T-cell (primary cell): ENCODE measurements around the gene GAS1. TPM values are rescaled to one million over a fixed set of nuclear protein-coding genes. Genes with fewer than 3 reads are reported as not detected.

ENCODE experiments used
- ATAC-seq, 4 experiments: fragments of 200-7000 bp in 3 of 4; fragments of 150-1000 bp in 1 of 4; cut with Tn5 transposase; replicated peaks in 1 of 4; 1 replicate in 3 of 4; 2 replicates in 1 of 4; pipeline ENCODE4 v1.10.0; 2021; ENCODE audit warnings: moderate library complexity in 3 of 4, mild to moderate bottlenecking in 2 of 4, moderate number of reproducible peaks in 1 of 4
- CTCF ChIA-PET, 2 donors: fragments of 300-600 bp; sonication (Branson Sonifier 250); formaldehyde crosslinking; loops; one replicate each; lab custom pipeline; 2022; ENCODE audit warnings: antibody characterized with exemption in 2 of 2; lab: Charles Lee
- POLR2A ChIA-PET, 2 donors: fragments of 300-600 bp; sonication (Branson Sonifier 250); formaldehyde crosslinking; loops; one replicate each; lab custom pipeline; 2022; ENCODE audit warnings: antibody characterized with exemption in 2 of 2; lab: Charles Lee
- DNase-seq, 35 experiments: peaks; one replicate each; pipeline versions ENCODE4 v3.0.0 to v3.0.0-alpha.2; 2013 to 2023
- H3K27ac ChIP-seq: one replicate; pipeline ENCODE4 v1.5.1; 2013; ENCODE audit warnings: low read length
- H3K27me3 ChIP-seq, 2 experiments: replicated peaks in 1 of 2; 1 replicate in 1 of 2; 2 replicates in 1 of 2; pipeline versions ENCODE4 v1.6.1 to v1.7.0; 2013; ENCODE audit warnings: low read length in 1 of 2, mixed read lengths in 1 of 2; ENCODE audit not compliant: control insufficient read depth in 2 of 2, insufficient read depth in 2 of 2; ENCODE audit errors: extremely low read depth in 1 of 2
- H3K36me3 ChIP-seq, 2 donors: 1 replicate in 1 of 2; 2 replicates in 1 of 2; pipeline versions ENCODE4 v1.6.1 to v1.7.0; 2013; ENCODE audit warnings: low read length in 1 of 2; ENCODE audit not compliant: control insufficient read depth in 2 of 2, insufficient read depth in 1 of 2; ENCODE audit errors: extremely low read depth in 1 of 2
- H3K4me1 ChIP-seq, 2 experiments: 1 replicate in 1 of 2; 2 replicates in 1 of 2; pipeline versions ENCODE4 v1.6.1 to v1.7.0; 2013; ENCODE audit warnings: low read length in 2 of 2, mixed read lengths in 1 of 2; ENCODE audit not compliant: insufficient read depth in 2 of 2, control insufficient read depth in 1 of 2; ENCODE audit errors: extremely low read depth in 1 of 2
- H3K4me3 ChIP-seq, 2 donors: 1 replicate in 1 of 2; 2 replicates in 1 of 2; pipeline versions ENCODE4 v1.5.1 to v1.7.0; 2013; ENCODE audit warnings: mild to moderate bottlenecking in 2 of 2, low read length in 1 of 2, moderate library complexity in 1 of 2; ENCODE audit not compliant: control insufficient read depth in 1 of 2; ENCODE audit errors: extremely low read depth in 1 of 2
- H3K9me3 ChIP-seq: 2 replicates; pipeline ENCODE4 v1.7.0; 2013
- H3K27ac Mint-ChIP-seq, 2 donors: one replicate each; pipeline ENCODE4 v1.8.0; 2020 to 2021; ENCODE audit warnings: mild to moderate bottlenecking in 2 of 2, mixed read lengths in 2 of 2
- H3K27me3 Mint-ChIP-seq, 2 donors: one replicate each; pipeline ENCODE4 v1.8.0; 2021 to 2022; ENCODE audit warnings: mixed read lengths in 2 of 2
- H3K36me3 Mint-ChIP-seq: one replicate; pipeline ENCODE4 v1.8.0; 2021; ENCODE audit warnings: mixed read lengths
- H3K4me1 Mint-ChIP-seq, 3 donors: one replicate each; pipeline ENCODE4 v1.8.0; 2020 to 2022; ENCODE audit warnings: mixed read lengths in 3 of 3, mild to moderate bottlenecking in 1 of 3
- H3K4me3 Mint-ChIP-seq, 3 donors: one replicate each; pipeline ENCODE4 v1.8.0; 2020 to 2022; ENCODE audit warnings: mild to moderate bottlenecking in 3 of 3, mixed read lengths in 3 of 3, moderate library complexity in 3 of 3
- H3K9me3 Mint-ChIP-seq, 3 donors: one replicate each; pipeline ENCODE4 v1.8.0; 2020 to 2022; ENCODE audit warnings: mixed read lengths in 3 of 3
- WGBS: methylation state at CpG from one replicate; pipeline ENCODE4 v1.1.5; 2013; ENCODE audit warnings: missing lambda C conversion rate; ENCODE audit not compliant: insufficient coverage; 5-methylcytosine and 5-hydroxymethylcytosine counted together
- total RNA-seq, 35 experiments: library from RNA in 6 of 35; stranded (reverse) in 6 of 35; fragments of 120-200 nt in 1 of 35; gene quantifications; one replicate each; pipeline versions ENCODE4 v1.2.1 to v1.2.4 and lab custom pipeline; 2013 to 2026

GAS1 gene
- total RNA-seq, 5 donors from 2014 or later (not counting 1 experiment from before 2014, with no cell fraction given): 0.32 to 0.82 (median 0.75) TPM; not detected in 1

- DNase-seq (no peak), ATAC-seq (no peak)
- Histone ChIP-seq H3K4me3 (no peak overlapping the region), H3K4me1 (no peaks in the 10 kb centered on the region), H3K27me3 (peaks cover 6 to 24% of the 10 kb centered on the region in 2 experiments), H3K9me3 (no peaks in the 10 kb centered on the region), H3K27ac (no peak overlapping the region), H3K36me3 (no peaks in the 10 kb centered on the region)
- ChIA-PET POLR2A (interaction anchor here in 1 of 2 donors (0.6 kb wide), 1 partner anchor 380 kb away, joined by 3 read pairs; no protein-coding TSS in a partner anchor), CTCF (no interaction called here)
- Mint-ChIP-seq H3K4me1 (no peaks in the 10 kb centered on the region), H3K27ac (no peak overlapping the region), H3K36me3 (no peaks in the 10 kb centered on the region), H3K4me3 (no peak overlapping the region), H3K27me3 (peaks cover 46 to 54% of the 10 kb centered on the region in 2 donors), H3K9me3 (no peaks in the 10 kb centered on the region)
- 57% methylated on average over 1 of the region's 5 CpGs for WGBS
These were observed 23.1 kb downstream of the GAS1 start for GRCh38 chr9:86924206-86924605.

- no peaks in the 10 kb centered on the region for H3K4me1 ChIP-seq
- H3K27ac ChIP-seq: no peak overlapping the region
- WGBS: 63% methylated on average over 3 of the region's 15 CpGs
- CTCF ChIA-PET: no interaction called here
- DNase-seq: no peak
- no peak overlapping the region for H3K4me3 Mint-ChIP-seq
- no peaks in the 10 kb centered on the region for H3K36me3 Mint-ChIP-seq
- POLR2A ChIA-PET: no interaction called here
- H3K27ac Mint-ChIP-seq: no peak overlapping the region
- H3K4me3 ChIP-seq: no peak overlapping the region
- no peaks in the 10 kb centered on the region for H3K4me1 Mint-ChIP-seq
- H3K27me3 ChIP-seq: peaks cover 6 to 14% of the 10 kb centered on the region in 2 experiments
- H3K9me3 ChIP-seq: no peaks in the 10 kb centered on the region
- peaks cover 33 to 38% of the 10 kb centered on the region in 2 donors for H3K27me3 Mint-ChIP-seq
- peaks cover 0 to 4% (median 4%) of the 10 kb centered on the region in 3 donors for H3K9me3 Mint-ChIP-seq
- no peaks in the 10 kb centered on the region for H3K36me3 ChIP-seq
- ATAC-seq: no peak
These were observed 26.0 kb downstream of the GAS1 start for GRCh38 chr9:86921151-86921923.

GRCh38 chr9:86918556-86918955, 28.8 kb downstream of the GAS1 start:
- DNase-seq (no peak), ATAC-seq (no peak)
- Mint-ChIP-seq H3K4me1 (no peaks in the 10 kb centered on the region), H3K4me3 (no peak overlapping the region), H3K27ac (no peak overlapping the region), H3K27me3 (peaks cover 18 to 31% of the 10 kb centered on the region in 2 donors), H3K9me3 (peaks cover 0 to 4% (median 4%) of the 10 kb centered on the region in 3 donors), H3K36me3 (no peaks in the 10 kb centered on the region)
- no peaks in the 10 kb centered on the region for H3K9me3 ChIP-seq
- ChIA-PET POLR2A (no interaction called here), CTCF (no interaction called here)
- H3K36me3 ChIP-seq: no peaks in the 10 kb centered on the region
- WGBS: 75% methylated on average over 1 of the region's 3 CpGs
- H3K4me3 ChIP-seq: no peak overlapping the region
- no peaks in the 10 kb centered on the region for H3K4me1 ChIP-seq
- no peak overlapping the region for H3K27ac ChIP-seq
- H3K27me3 ChIP-seq: peaks cover 2 to 5% of the 10 kb centered on the region in 2 experiments

GRCh38 chr9:86912210-86912609, 35.1 kb downstream of the GAS1 start:
- CTCF ChIA-PET: no interaction called here
- POLR2A ChIA-PET: no interaction called here

GRCh38 chr9:86909388-86909787, 37.9 kb downstream of the GAS1 start:
- DNase-seq: no peak
- no CpG with 5 or more reads among the region's 2 CpGs for WGBS
- ChIA-PET POLR2A (no interaction called here), CTCF (no interaction called here)
- H3K9me3 Mint-ChIP-seq: peaks cover 0 to 19% (median 0%) of the 10 kb centered on the region in 3 donors
- Histone ChIP-seq H3K36me3 (no peaks in the 10 kb centered on the region), H3K27ac (no peak overlapping the region), H3K27me3 (peaks cover 0 to 5% of the 10 kb centered on the region in 2 experiments), H3K9me3 (peaks cover 4% of the 10 kb centered on the region), H3K4me1 (no peaks in the 10 kb centered on the region), H3K4me3 (no peak overlapping the region)
- H3K27me3 Mint-ChIP-seq: peaks cover 29 to 52% of the 10 kb centered on the region in 2 donors
- ATAC-seq: no peak
- no peaks in the 10 kb centered on the region for H3K4me1 Mint-ChIP-seq
- H3K27ac Mint-ChIP-seq: no peak overlapping the region
- H3K4me3 Mint-ChIP-seq: no peak overlapping the region
- H3K36me3 Mint-ChIP-seq: no peaks in the 10 kb centered on the region

More at GRCh38 chr9:86912210-86912609, 35.1 kb downstream of the GAS1 start:
- Mint-ChIP-seq H3K4me3 (no peak overlapping the region), H3K27me3 (peaks cover 24 to 39% of the 10 kb centered on the region in 2 donors), H3K36me3 (no peaks in the 10 kb centered on the region), H3K4me1 (no peaks in the 10 kb centered on the region), H3K27ac (no peak overlapping the region), H3K9me3 (peaks cover 0 to 14% (median 1%) of the 10 kb centered on the region in 3 donors)
- DNase-seq (no peak), ATAC-seq (no peak)
- no CpG with 5 or more reads among the region's 3 CpGs for WGBS
- H3K27me3 ChIP-seq: peaks cover 2% of the 10 kb centered on the region in 2 experiments
- H3K4me3 ChIP-seq: no peak overlapping the region
- peaks cover 4% of the 10 kb centered on the region for H3K9me3 ChIP-seq
- H3K27ac ChIP-seq: no peak overlapping the region
- no peaks in the 10 kb centered on the region for H3K4me1 ChIP-seq
- H3K36me3 ChIP-seq: no peaks in the 10 kb centered on the region

- H3K4me1 ChIP-seq: no peaks in the 10 kb centered on the region
- Mint-ChIP-seq H3K4me3 (no peak overlapping the region), H3K27ac (no peak overlapping the region), H3K9me3 (peaks cover 0 to 19% (median 0%) of the 10 kb centered on the region in 3 donors), H3K4me1 (peaks cover 0 to 6% (median 5%) of the 10 kb centered on the region in 3 donors), H3K27me3 (peaks cover 39 to 54% of the 10 kb centered on the region in 2 donors), H3K36me3 (no peaks in the 10 kb centered on the region)
- ATAC-seq (no peak), DNase-seq (no peak)
- ChIA-PET POLR2A (no interaction called here), CTCF (no interaction called here)
- no peak overlapping the region for H3K4me3 ChIP-seq
- 100% methylated on average over 2 of the region's 3 CpGs for WGBS
- peaks cover 4% of the 10 kb centered on the region for H3K9me3 ChIP-seq
- H3K36me3 ChIP-seq: no peaks in the 10 kb centered on the region
- no peak overlapping the region for H3K27ac ChIP-seq
- H3K27me3 ChIP-seq: peaks cover 0 to 11% of the 10 kb centered on the region in 2 experiments
These were observed 39.0 kb downstream of the GAS1 start for GRCh38 chr9:86908261-86908660.
